DMS79 treated with DMSO at 0.1 percent for 48 hours (cell line): ENCODE data around the gene ERBB4.

Experiments
- DNase-seq: peaks from one replicate; lab custom pipeline; 2025; lab: John Stamatoyannopoulos, UW

Gene ERBB4

GRCh38 chr2:212364112-212364985, 174.3 kb downstream of the ERBB4 start:
- DNase-seq: no peak

GRCh38 chr2:212361174-212361756, 177.3 kb downstream of the ERBB4 start:
- DNase-seq: no peak

GRCh38 chr2:212360068-212360460, 178.5 kb downstream of the ERBB4 start:
- no peak for DNase-seq

GRCh38 chr2:212359425-212360067, 179.1 kb downstream of the ERBB4 start:
- DNase-seq: no peak

- no peak for DNase-seq
These were observed 181.0 kb downstream of the ERBB4 start for GRCh38 chr2:212357606-212358005.

- no peak for DNase-seq
These were observed 184.2 kb downstream of the ERBB4 start for GRCh38 chr2:212354382-212354781.

GRCh38 chr2:212348501-212348900, 190.1 kb downstream of the ERBB4 start:
- no peak for DNase-seq

- DNase-seq: no peak
These were observed 191.7 kb downstream of the ERBB4 start for GRCh38 chr2:212346865-212347264.

- no peak for DNase-seq
These were observed 192.6 kb downstream of the ERBB4 start for GRCh38 chr2:212345966-212346365.

GRCh38 chr2:212344131-212344530, 194.5 kb downstream of the ERBB4 start:
- no peak for DNase-seq

GRCh38 chr2:212343167-212343566, 195.4 kb downstream of the ERBB4 start:
- DNase-seq: no peak

GRCh38 chr2:212337486-212338343, 200.9 kb downstream of the ERBB4 start:
- no peak for DNase-seq

GRCh38 chr2:212337036-212337435, 201.6 kb downstream of the ERBB4 start:
- no peak for DNase-seq

GRCh38 chr2:212330263-212330662, 208.3 kb downstream of the ERBB4 start:
- DNase-seq: no peak

- no peak for DNase-seq
These were observed 209.7 kb downstream of the ERBB4 start for GRCh38 chr2:212328712-212329496.

- no peak for DNase-seq
These were observed 210.5 kb downstream of the ERBB4 start for GRCh38 chr2:212328136-212328535.

GRCh38 chr2:212327171-212327809, 211.3 kb downstream of the ERBB4 start:
- DNase-seq: no peak

GRCh38 chr2:212318636-212319035, 220.0 kb downstream of the ERBB4 start:
- DNase-seq: no peak

GRCh38 chr2:212314680-212315079, 223.9 kb downstream of the ERBB4 start:
- DNase-seq: no peak

GRCh38 chr2:212311807-212312404, 226.7 kb downstream of the ERBB4 start:
- no peak for DNase-seq
